Stomach (tissue), 9 donors: ENCODE measurements around the gene WNT6. TPM values are rescaled to one million over a fixed set of nuclear protein-coding genes. Genes with fewer than 3 reads are reported as not detected.

Experiments used
- DNase-seq, 2 donors: peaks; one replicate each; pipeline versions ENCODE4 v3.0.0 to v3.0.0-alpha.2; 2013 to 2019
- H3K27ac ChIP-seq, 5 donors: fragments of 200-600 bp in 4 of 5; sonication (generic) in 4 of 5; one replicate each; pipeline ENCODE4 v1.5.1; 2013 to 2019; ENCODE audit warnings: mild to moderate bottlenecking in 1 of 5, moderate library complexity in 1 of 5
- H3K27me3 ChIP-seq, 3 donors: fragments of 200-600 bp; sonication (generic); one replicate each; pipeline ENCODE4 v1.5.1; 2017 to 2019; ENCODE audit warnings: mixed run types in 1 of 3
- H3K36me3 ChIP-seq, 4 donors: fragments of 200-600 bp; sonication (generic); 1 replicate in 3 of 4; 2 replicates in 1 of 4; pipeline ENCODE4 v1.5.1; 2016 to 2019
- H3K4me1 ChIP-seq, 4 donors: fragments of 200-600 bp; sonication (generic); one replicate each; pipeline ENCODE4 v1.5.1; 2016 to 2019
- H3K4me3 ChIP-seq, 4 donors: fragments of 200-600 bp; sonication (generic) in 3 of 4; one replicate each; pipeline ENCODE4 v1.5.1; 2016 to 2019; ENCODE audit warnings: mild to moderate bottlenecking in 1 of 4
- H3K9me3 ChIP-seq, 4 donors: fragments of 200-600 bp; sonication (generic); one replicate each; pipeline ENCODE4 v1.5.1; 2016 to 2019
- CTCF ChIP-seq, 7 experiments: fragments of 450-650 bp in 4 of 7; fragments of 200-600 bp in 3 of 7; sonication (generic) in 3 of 7; IDR thresholded peaks; one replicate each; pipeline ENCODE4 v1.5.1; 2016 to 2019; ENCODE audit warnings: antibody characterized with exemption in 7 of 7, control low read depth in 2 of 7, mild to moderate bottlenecking in 1 of 7
- EP300 ChIP-seq: sonication (generic); formaldehyde crosslinking; IDR thresholded peaks from one replicate; pipeline ENCODE4 v1.6.1; 2017; ENCODE audit warnings: antibody characterized with exemption
- POLR2A ChIP-seq, 4 donors: fragments of 450-650 bp; IDR thresholded peaks; one replicate each; pipeline ENCODE4 v1.6.1; 2016; ENCODE audit warnings: antibody characterized with exemption in 4 of 4, control low read depth in 2 of 4, mild to moderate bottlenecking in 1 of 4, moderate library complexity in 1 of 4
- POLR2AphosphoS5 ChIP-seq, 3 donors: sonication (generic); formaldehyde crosslinking; IDR thresholded peaks; one replicate each; pipeline ENCODE4 v1.6.1; 2016; ENCODE audit warnings: antibody characterized with exemption in 3 of 3
- WGBS, 5 donors: extraction: QIAGEN DNeasy Blood & Tissue Kit in 3 of 5; methylation state at CpG; one replicate each; pipeline versions ENCODE4 v1.1.5 to v1.1.7; 2013 to 2018; 5-methylcytosine and 5-hydroxymethylcytosine counted together
- intact Hi-C: fragments of 100-400 bp; cut with DNase I; formaldehyde crosslinking; loops from one replicate; pipeline ENCODE4 v1.15.1; 2023; ENCODE audit warnings: low total_unique reads
- polyA plus RNA-seq, 3 donors: library from polyadenylated mRNA; stranded (reverse); fragments of 200-250 nt; gene quantifications; one replicate each; pipeline ENCODE4 v1.2.3, GENCODE V29; 2013
- total RNA-seq, 5 donors: library from RNA; depleted of rRNA; stranded (reverse); fragments of >200 nt; gene quantifications; one replicate each; pipeline versions ENCODE4 v1.1.0 to v1.2.3, GENCODE V29; 2014 to 2016
- donor health status: healthy with polysubstance abuse.
- donor health status: Bipolar disorder and iron deficiency.
- donor health status: healthy.

The WNT6 gene
- total and polyA plus RNA-seq, 8 donors = 0.25 to 3.3 (median 1.8) TPM; not detected in 3

- no peak for TF ChIP-seq POLR2AphosphoS5 (IDR thresholded peaks at IDR 0.05)
- no peak for TF ChIP-seq CTCF (IDR thresholded peaks at IDR 0.05)
- TF ChIP-seq EP300 = no peak
- no peak for TF ChIP-seq POLR2A (IDR thresholded peaks at IDR 0.05)
- H3K27me3 ChIP-seq = peaks cover 0 to 28% (median 0%) of the 10 kb centered on the region in 3 donors
- H3K36me3 ChIP-seq = no peaks in the 10 kb centered on the region
- H3K4me3 ChIP-seq = no peak overlapping the region
- intact Hi-C loops = no loop called here
- WGBS, 5 donors = 85 to 89% (median 87%) methylated on average over 8 to 10 of the region's 10 CpGs
- no peak for DNase-seq
- no peaks in the 10 kb centered on the region for H3K9me3 ChIP-seq
- no peak overlapping the region for H3K27ac ChIP-seq
- no peaks in the 10 kb centered on the region for H3K4me1 ChIP-seq
These were observed 32.8 kb upstream of the WNT6 start for GRCh38 chr2:218826791-218827190.

DNA sequence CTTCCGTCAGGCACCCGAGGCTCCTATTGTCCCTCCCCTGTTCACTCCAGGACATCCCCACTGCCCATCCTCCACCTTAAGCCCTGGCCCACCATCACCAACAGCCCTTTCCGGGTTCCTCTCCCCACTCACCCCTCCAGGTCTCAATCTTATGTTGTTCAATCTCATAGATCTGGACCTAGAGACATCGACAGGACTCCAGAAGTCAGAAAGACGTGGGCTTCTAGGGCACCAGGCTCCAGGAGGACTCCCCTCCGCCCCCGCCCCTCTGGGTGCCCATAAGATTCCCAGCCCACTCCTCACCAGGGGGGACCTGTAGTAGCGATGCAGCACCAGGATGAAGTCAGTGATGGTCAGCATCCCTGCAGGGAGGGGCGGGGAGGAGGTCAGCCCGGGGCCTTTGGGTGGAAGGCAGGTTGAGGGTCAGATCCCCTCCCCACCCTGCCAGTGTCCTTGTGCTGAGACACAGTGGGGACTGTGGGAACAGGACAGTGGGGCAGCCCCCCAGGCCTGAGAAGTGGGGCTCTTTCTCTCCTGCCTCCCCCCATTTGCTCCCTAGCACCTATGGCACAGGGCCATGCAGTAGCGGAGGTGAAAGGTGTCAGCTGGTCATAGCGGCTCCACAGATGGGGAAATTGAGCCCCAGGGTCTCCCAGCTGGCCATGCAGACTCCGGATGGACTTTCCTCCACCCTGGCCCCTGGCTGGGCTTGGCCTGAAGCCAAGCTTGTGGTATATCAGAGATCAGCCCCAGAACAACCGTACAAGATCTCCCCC lies 31.7 kb upstream of the WNT6 start:
- 62 to 71% (median 66%) methylated on average over 13 to 14 of the region's 14 CpGs for WGBS, 5 donors
- DNase-seq = no peak
- intact Hi-C loops = no loop called here

GRCh38 chr2:218828477-218828778 lies 31.2 kb upstream of the WNT6 start:
- no peaks in the 10 kb centered on the region for H3K36me3 ChIP-seq
- no peak overlapping the region for H3K4me3 ChIP-seq
- no peak for TF ChIP-seq POLR2A (IDR thresholded peaks at IDR 0.05)
- TF ChIP-seq EP300 = no peak
- no peak for TF ChIP-seq CTCF (IDR thresholded peaks at IDR 0.05)
- TF ChIP-seq POLR2AphosphoS5 (IDR thresholded peaks at IDR 0.05) = no peak
- WGBS, 5 donors = 81 to 98% (median 88%) methylated on average over 4 of the region's 4 CpGs
- DNase-seq = no peak
- H3K27me3 ChIP-seq = peaks cover 0 to 38% (median 0%) of the 10 kb centered on the region in 3 donors
- H3K27ac ChIP-seq = no peak overlapping the region
- H3K4me1 ChIP-seq = peaks cover 0 to 9% (median 3%) of the 10 kb centered on the region in 4 donors
- H3K9me3 ChIP-seq = no peaks in the 10 kb centered on the region
- intact Hi-C loops = no loop called here

More for the DNA sequence above, 31.7 kb upstream of the WNT6 start:
- Histone ChIP-seq H3K36me3 (no peaks in the 10 kb centered on the region), H3K27me3 (peaks cover 0 to 36% (median 0%) of the 10 kb centered on the region in 3 donors), H3K4me3 (no peak overlapping the region), H3K9me3 (no peaks in the 10 kb centered on the region), H3K4me1 (peaks cover 0 to 4% (median under 1%) of the 10 kb centered on the region in 4 donors), H3K27ac (no peak overlapping the region)
- TF ChIP-seq POLR2AphosphoS5 (IDR thresholded peaks at IDR 0.05) (no peak), POLR2A (IDR thresholded peaks at IDR 0.05) (no peak), EP300 (no peak), CTCF (IDR thresholded peaks at IDR 0.05) (no peak)

- WGBS, 5 donors = 70 to 81% (median 81%) methylated on average over 9 to 17 of the region's 17 CpGs
- no peak for TF ChIP-seq POLR2AphosphoS5 (IDR thresholded peaks at IDR 0.05)
- no peak for TF ChIP-seq CTCF (IDR thresholded peaks at IDR 0.05)
- no peak for TF ChIP-seq EP300
- no peak for TF ChIP-seq POLR2A (IDR thresholded peaks at IDR 0.05)
- intact Hi-C loops = loop anchor here (10.0 kb wide), 1 partner anchor 105 kb away; no protein-coding TSS in a partner anchor
These were observed 29.6 kb upstream of the WNT6 start for GRCh38 chr2:218829868-218830451.

More at GRCh38 chr2:218829868-218830451, 29.6 kb upstream of the WNT6 start:
- Histone ChIP-seq H3K36me3 (no peaks in the 10 kb centered on the region), H3K4me1 (peaks cover 0 to 11% (median 3%) of the 10 kb centered on the region in 4 donors), H3K9me3 (no peaks in the 10 kb centered on the region), H3K27ac (no peak overlapping the region), H3K4me3 (no peak overlapping the region), H3K27me3 (peaks cover 0 to 48% (median 0%) of the 10 kb centered on the region in 3 donors)
- DNase-seq = peak in 1 of 2 donors; percentile 31
